ENCODE data around the gene TIE1.

The TIE1 gene

DNA sequence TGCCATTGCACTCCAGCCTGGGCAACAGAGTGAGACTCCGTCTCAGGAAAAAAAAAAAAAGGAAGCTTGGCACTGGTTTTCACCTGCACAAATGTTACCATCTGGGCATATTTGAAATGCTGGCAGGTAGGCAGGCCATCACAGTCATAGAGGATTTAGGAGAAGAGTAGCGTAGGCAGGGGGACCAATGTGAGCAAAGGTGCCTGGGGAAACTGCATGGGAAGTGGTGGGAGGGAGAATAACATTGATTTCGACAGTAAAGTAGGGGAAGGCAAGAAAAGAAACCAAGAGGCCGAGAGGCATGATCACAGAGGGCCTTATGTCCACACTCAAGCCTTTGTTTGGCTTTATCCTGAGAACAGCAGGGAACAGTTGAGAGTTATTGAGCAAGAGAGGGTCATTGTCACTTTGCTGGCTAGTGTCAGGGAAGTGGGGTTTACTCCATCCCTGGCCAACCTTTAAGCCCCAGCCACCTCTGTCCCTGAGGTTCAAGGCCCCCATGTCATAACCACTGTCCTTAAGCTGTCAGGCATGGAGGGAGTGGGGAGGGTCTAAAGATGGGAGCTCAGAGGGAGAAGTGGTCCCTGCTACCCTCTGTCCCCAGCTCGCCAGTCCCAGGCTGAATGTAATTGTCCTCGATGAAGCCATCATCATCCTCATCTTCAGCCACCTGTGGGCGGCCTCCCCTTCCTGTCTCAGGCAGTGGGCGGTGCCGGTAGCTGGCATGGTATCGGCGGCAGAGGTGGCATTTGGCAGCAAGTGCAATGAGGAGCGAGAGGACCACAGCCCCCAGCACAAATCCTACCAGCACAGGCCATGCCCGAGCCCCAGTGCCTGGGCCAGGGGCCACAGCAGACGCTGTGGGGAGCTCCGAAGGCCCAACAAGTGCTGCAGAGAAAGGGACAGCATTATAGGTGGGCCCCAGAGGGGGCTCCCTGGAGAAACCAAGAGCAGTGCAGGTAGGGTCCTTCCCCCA, 18.3 kb upstream of the TIE1 start:
- Histone ChIP-seq H3K27me3 (ENCODE audit: control insufficient read depth in 2 of 2, insufficient read depth in 2 of 2, low read length in 2 of 2) (no peaks in the 10 kb centered on the region), H3K9me3 (ENCODE audit: control insufficient read depth in 2 of 2, low read length in 2 of 2) (no peaks in the 10 kb centered on the region), H3K9ac (ENCODE audit: low read depth in 1 of 2, low read length in 2 of 2) (no peak overlapping the region), H3K27ac (ENCODE audit: low read depth in 2 of 2, low read length in 2 of 2) (no peak overlapping the region), H3K4me1 (ENCODE audit: control insufficient read depth in 2 of 2, insufficient read depth in 2 of 2, low read length in 2 of 2) (peaks cover 11 to 23% of the 10 kb centered on the region in 2 donors), H3K36me3 (ENCODE audit: control insufficient read depth in 2 of 2, insufficient read depth in 2 of 2, low read length in 2 of 2) (peaks cover 10 to 12% of the 10 kb centered on the region in 2 donors), H3K4me3 (ENCODE audit: low read length in 2 of 2) (no peak overlapping the region)

GRCh38 chr1:43284065-43284464, 16.7 kb upstream of the TIE1 start:
- Histone ChIP-seq H3K4me1 (ENCODE audit: control insufficient read depth in 2 of 2, insufficient read depth in 2 of 2, low read length in 2 of 2) (peaks cover 11 to 23% of the 10 kb centered on the region in 2 donors), H3K36me3 (ENCODE audit: control insufficient read depth in 2 of 2, insufficient read depth in 2 of 2, low read length in 2 of 2) (peaks cover 10 to 12% of the 10 kb centered on the region in 2 donors), H3K9me3 (ENCODE audit: control insufficient read depth in 2 of 2, low read length in 2 of 2) (no peaks in the 10 kb centered on the region), H3K4me3 (ENCODE audit: low read length in 2 of 2) (peak overlapping the region; percentile 83 to 92), H3K9ac (ENCODE audit: low read depth in 1 of 2, low read length in 2 of 2) (peak overlapping the region; percentile 92 to 98), H3K27me3 (ENCODE audit: control insufficient read depth in 2 of 2, insufficient read depth in 2 of 2, low read length in 2 of 2) (no peaks in the 10 kb centered on the region), H3K27ac (ENCODE audit: low read depth in 2 of 2, low read length in 2 of 2) (peak overlapping the region; percentile 92 to 98)

- Histone ChIP-seq H3K9ac (ENCODE audit: low read depth in 1 of 2, low read length in 2 of 2) (peak overlapping the region; percentile 92 to 98), H3K4me1 (ENCODE audit: control insufficient read depth in 2 of 2, insufficient read depth in 2 of 2, low read length in 2 of 2) (peaks cover 11 to 26% of the 10 kb centered on the region in 2 donors), H3K9me3 (ENCODE audit: control insufficient read depth in 2 of 2, low read length in 2 of 2) (no peaks in the 10 kb centered on the region), H3K4me3 (ENCODE audit: low read length in 2 of 2) (peak overlapping the region; percentile 83 to 92), H3K27ac (ENCODE audit: low read depth in 2 of 2, low read length in 2 of 2) (peak overlapping the region; percentile 92 to 98), H3K27me3 (ENCODE audit: control insufficient read depth in 2 of 2, insufficient read depth in 2 of 2, low read length in 2 of 2) (no peaks in the 10 kb centered on the region), H3K36me3 (ENCODE audit: control insufficient read depth in 2 of 2, insufficient read depth in 2 of 2, low read length in 2 of 2) (peaks cover 6 to 9% of the 10 kb centered on the region in 2 donors)
These were observed 16.2 kb upstream of the TIE1 start for GRCh38 chr1:43284546-43285110.

DNA sequence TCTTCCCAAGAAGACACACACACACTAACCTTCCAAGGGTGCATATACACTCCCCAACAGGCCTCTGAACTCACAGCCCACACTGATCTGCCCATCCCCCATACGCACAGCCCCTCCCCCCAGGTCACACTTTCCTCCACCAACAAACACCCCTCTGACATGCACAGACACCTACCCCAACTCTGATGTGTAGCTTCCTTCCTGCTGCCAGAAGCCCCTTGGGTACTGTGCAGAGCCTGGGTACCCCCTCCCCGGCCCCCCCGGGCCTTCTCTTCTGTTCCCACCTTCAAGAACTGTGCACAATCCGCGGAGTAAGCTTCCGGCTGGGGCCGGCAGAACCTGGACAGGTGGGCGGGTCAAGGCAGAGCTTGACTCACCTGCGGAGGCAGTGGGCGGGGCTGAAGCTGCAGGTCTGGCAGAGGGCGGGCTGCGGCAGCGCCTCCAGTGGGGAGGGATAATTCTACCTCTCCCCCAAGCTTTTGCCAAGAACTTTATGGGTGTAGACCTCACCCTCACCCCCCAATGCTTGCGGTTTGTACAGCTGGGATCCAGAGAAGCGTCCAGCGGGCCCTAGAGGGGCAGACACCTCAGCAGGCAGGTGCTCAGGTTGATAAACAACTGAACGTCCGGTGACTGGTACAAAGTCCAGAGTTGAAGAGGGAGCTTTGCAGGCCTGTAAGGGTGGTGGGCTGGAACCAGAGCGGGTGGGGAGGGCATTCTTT, 15.4 kb upstream of the TIE1 start, which contains the start of gene C1orf210:
C1orf210 (minus strand) TSS at position 313 of the 722 bp plus-strand sequence. CDS start 2,311 bp downstream, outside the sequence.
- Histone ChIP-seq H3K9ac (ENCODE audit: low read depth in 1 of 2, low read length in 2 of 2) (peak within 1 kb of the TSS; percentile 92 to 98), H3K4me3 (ENCODE audit: low read length in 2 of 2) (peak within 1 kb of the TSS; percentile 83 to 92), H3K9me3 (ENCODE audit: control insufficient read depth in 2 of 2, low read length in 2 of 2) (no peaks in the 10 kb centered on the region)

DNA sequence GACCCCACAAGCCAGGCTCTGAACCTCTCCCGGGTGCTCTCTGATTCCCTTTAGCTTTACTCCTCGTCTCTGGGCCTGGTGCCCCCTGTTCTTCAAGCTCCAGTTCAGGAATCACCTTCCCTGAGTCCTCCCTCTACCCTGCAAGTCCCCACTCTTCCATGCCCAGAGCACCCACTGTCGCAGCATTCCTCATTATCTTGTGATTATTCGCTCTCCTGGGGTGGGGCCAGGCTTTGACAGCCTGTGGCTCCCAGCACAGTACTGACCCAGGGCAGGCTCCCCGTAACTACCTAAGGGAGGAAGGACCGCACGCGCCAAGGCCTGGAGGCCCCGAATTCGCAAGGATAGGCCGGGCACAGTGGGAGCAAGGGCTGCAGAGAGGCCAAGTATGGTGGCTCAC, 14.7 kb upstream of the TIE1 start:
- Histone ChIP-seq H3K27ac (ENCODE audit: low read depth in 2 of 2, low read length in 2 of 2) (peak overlapping the region; percentile 92 to 98), H3K36me3 (ENCODE audit: control insufficient read depth in 2 of 2, insufficient read depth in 2 of 2, low read length in 2 of 2) (peaks cover 0 to 7% of the 10 kb centered on the region in 2 donors), H3K27me3 (ENCODE audit: control insufficient read depth in 2 of 2, insufficient read depth in 2 of 2, low read length in 2 of 2) (no peaks in the 10 kb centered on the region), H3K4me1 (ENCODE audit: control insufficient read depth in 2 of 2, insufficient read depth in 2 of 2, low read length in 2 of 2) (peaks cover 16 to 34% of the 10 kb centered on the region in 2 donors), H3K4me3 (ENCODE audit: low read length in 2 of 2) (peak overlapping the region; percentile 83 to 92), H3K9ac (ENCODE audit: low read depth in 1 of 2, low read length in 2 of 2) (peak overlapping the region; percentile 38 to 98), H3K9me3 (ENCODE audit: control insufficient read depth in 2 of 2, low read length in 2 of 2) (no peaks in the 10 kb centered on the region)

More for the DNA sequence above, 15.4 kb upstream of the TIE1 start, which contains the start of gene C1orf210:
- Histone ChIP-seq H3K4me1 (ENCODE audit: control insufficient read depth in 2 of 2, insufficient read depth in 2 of 2, low read length in 2 of 2) (peaks cover 11 to 29% of the 10 kb centered on the region in 2 donors), H3K27me3 (ENCODE audit: control insufficient read depth in 2 of 2, insufficient read depth in 2 of 2, low read length in 2 of 2) (no peaks in the 10 kb centered on the region), H3K36me3 (ENCODE audit: control insufficient read depth in 2 of 2, insufficient read depth in 2 of 2, low read length in 2 of 2) (peaks cover 0 to 7% of the 10 kb centered on the region in 2 donors), H3K27ac (ENCODE audit: low read depth in 2 of 2, low read length in 2 of 2) (peak within 1 kb of the TSS; percentile 92 to 98)

DNA sequence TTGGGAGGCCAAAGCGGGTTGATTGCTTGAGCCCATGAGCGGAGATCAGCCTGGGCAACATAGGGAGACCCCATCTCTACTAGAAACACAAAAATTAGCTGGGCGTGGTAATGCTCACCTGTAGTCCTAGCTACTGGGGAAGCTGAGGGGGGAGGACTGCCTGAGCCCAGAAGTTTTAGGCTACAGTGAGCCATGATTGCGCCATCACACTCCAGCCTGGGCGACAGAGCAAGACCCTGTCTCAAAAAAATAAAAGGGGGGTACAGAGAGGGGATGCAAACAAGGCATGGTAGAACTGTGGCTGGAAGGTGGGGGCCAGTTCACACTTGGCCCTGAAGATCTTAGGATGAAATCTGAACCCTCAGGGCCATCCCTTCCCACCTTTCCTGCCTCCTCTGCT, 14.2 kb upstream of the TIE1 start:
- Histone ChIP-seq H3K27ac (ENCODE audit: low read depth in 2 of 2, low read length in 2 of 2) (peak overlapping the region; percentile 92 to 98), H3K9ac (ENCODE audit: low read depth in 1 of 2, low read length in 2 of 2) (peak overlapping the region in 1 of 2 donors; percentile 98), H3K4me1 (ENCODE audit: control insufficient read depth in 2 of 2, insufficient read depth in 2 of 2, low read length in 2 of 2) (peaks cover 16 to 34% of the 10 kb centered on the region in 2 donors), H3K9me3 (ENCODE audit: control insufficient read depth in 2 of 2, low read length in 2 of 2) (no peaks in the 10 kb centered on the region), H3K27me3 (ENCODE audit: control insufficient read depth in 2 of 2, insufficient read depth in 2 of 2, low read length in 2 of 2) (no peaks in the 10 kb centered on the region), H3K36me3 (ENCODE audit: control insufficient read depth in 2 of 2, insufficient read depth in 2 of 2, low read length in 2 of 2) (peaks cover 0 to 7% of the 10 kb centered on the region in 2 donors), H3K4me3 (ENCODE audit: low read length in 2 of 2) (peak overlapping the region in 1 of 2 donors; percentile 92)

GRCh38 chr1:43288058-43288784, 12.6 kb upstream of the TIE1 start:
- H3K36me3 ChIP-seq (ENCODE audit: control insufficient read depth in 2 of 2, insufficient read depth in 2 of 2, low read length in 2 of 2): no peaks in the 10 kb centered on the region
- H3K9ac ChIP-seq (ENCODE audit: low read depth in 1 of 2, low read length in 2 of 2): no peak overlapping the region
- peaks cover 16 to 42% of the 10 kb centered on the region in 2 donors for H3K4me1 ChIP-seq (ENCODE audit: control insufficient read depth in 2 of 2, insufficient read depth in 2 of 2, low read length in 2 of 2)
- no peaks in the 10 kb centered on the region for H3K9me3 ChIP-seq (ENCODE audit: control insufficient read depth in 2 of 2, low read length in 2 of 2)
- H3K27me3 ChIP-seq (ENCODE audit: control insufficient read depth in 2 of 2, insufficient read depth in 2 of 2, low read length in 2 of 2): no peaks in the 10 kb centered on the region
- no peak overlapping the region for H3K4me3 ChIP-seq (ENCODE audit: low read length in 2 of 2)
- no peak overlapping the region for H3K27ac ChIP-seq (ENCODE audit: low read depth in 2 of 2, low read length in 2 of 2)

DNA sequence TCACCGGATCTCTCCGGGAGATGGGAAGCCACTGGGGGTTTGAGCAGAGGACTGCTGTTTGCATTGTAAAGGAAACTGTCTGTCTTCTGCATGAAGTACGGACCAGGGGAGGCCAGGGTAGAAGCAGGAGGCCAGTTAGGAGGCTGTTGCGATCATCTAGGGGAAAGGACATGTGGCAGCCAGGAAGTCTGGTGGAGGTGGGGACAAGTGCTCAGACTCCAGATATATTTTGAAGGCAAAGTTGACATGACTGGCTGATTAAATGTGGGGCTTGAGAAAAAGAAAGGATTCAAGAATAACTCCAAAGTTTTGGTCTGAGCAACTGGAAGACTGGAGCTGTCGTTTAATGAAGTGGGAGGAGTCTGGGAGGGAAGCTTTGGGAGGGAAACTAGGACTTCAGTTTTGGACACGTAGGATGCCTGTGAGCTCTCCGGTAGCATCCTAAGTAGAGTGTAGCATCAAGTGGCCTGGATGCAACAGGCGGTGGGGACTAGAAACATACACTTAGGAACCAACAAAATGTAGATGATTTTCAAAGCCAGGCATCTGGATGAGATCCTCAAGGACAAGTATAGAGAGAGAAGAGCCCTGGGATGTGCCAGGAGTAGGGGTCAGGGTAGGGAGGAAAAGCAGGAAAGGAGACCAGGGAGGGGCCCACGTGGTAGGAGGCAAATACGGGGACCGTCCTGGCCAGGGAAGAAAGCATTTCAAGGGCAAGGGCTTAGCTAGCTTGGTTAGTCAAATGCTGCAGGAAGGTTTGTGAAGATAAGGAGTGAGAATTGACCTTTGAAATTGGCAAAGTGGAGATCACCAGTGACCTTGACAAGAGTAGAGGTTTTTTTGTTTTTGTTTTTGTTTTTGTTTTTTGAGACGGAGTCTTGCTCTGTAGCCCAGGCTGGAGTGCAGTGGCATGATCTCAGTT, 11.7 kb upstream of the TIE1 start:
- Histone ChIP-seq H3K4me3 (ENCODE audit: low read length in 2 of 2) (no peak overlapping the region), H3K4me1 (ENCODE audit: control insufficient read depth in 2 of 2, insufficient read depth in 2 of 2, low read length in 2 of 2) (peaks cover 17 to 46% of the 10 kb centered on the region in 2 donors), H3K9me3 (ENCODE audit: control insufficient read depth in 2 of 2, low read length in 2 of 2) (no peaks in the 10 kb centered on the region), H3K27me3 (ENCODE audit: control insufficient read depth in 2 of 2, insufficient read depth in 2 of 2, low read length in 2 of 2) (no peaks in the 10 kb centered on the region), H3K9ac (ENCODE audit: low read depth in 1 of 2, low read length in 2 of 2) (no peak overlapping the region), H3K36me3 (ENCODE audit: control insufficient read depth in 2 of 2, insufficient read depth in 2 of 2, low read length in 2 of 2) (no peaks in the 10 kb centered on the region), H3K27ac (ENCODE audit: low read depth in 2 of 2, low read length in 2 of 2) (peak overlapping the region in 1 of 2 donors; percentile 15)

Measured in mucosa of rectum (tissue), 2 donors.